CD4-positive, alpha-beta T cell (primary cell): Measurements from ENCODE around the gene HAPLN2. TPM values are rescaled to one million over a fixed set of nuclear protein-coding genes. Genes with fewer than 3 reads are reported as not detected.

ENCODE experiments used
- ATAC-seq: fragments of 200-7000 bp; cut with Tn5 transposase; one replicate; pipeline ENCODE4 v1.10.0; 2022; ENCODE audit warnings: mild to moderate bottlenecking; ENCODE audit not compliant: poor library complexity
- CTCF ChIA-PET: fragments of 350-600 bp; sonication (Branson Sonifier 250); formaldehyde crosslinking; loops from one replicate; lab custom pipeline; 2021; ENCODE audit warnings: antibody characterized with exemption, inconsistent platforms; lab: Charles Lee
- POLR2A ChIA-PET: fragments of 350-600 bp; sonication (Branson Sonifier 250); formaldehyde crosslinking; loops from one replicate; lab custom pipeline; 2021; ENCODE audit warnings: antibody characterized with exemption, inconsistent platforms; lab: Charles Lee
- DNase-seq, 14 experiments: peaks; one replicate each; pipeline ENCODE4 v3.0.0-alpha.2; 2013 to 2020; ENCODE audit warnings: mixed read lengths in 2 of 14
- H3K27ac ChIP-seq, 2 donors: one replicate each; pipeline versions ENCODE4 v1.5.1 to v1.7.0; 2013; ENCODE audit warnings: low read length in 2 of 2, low read depth in 1 of 2, mild to moderate bottlenecking in 1 of 2
- H3K27me3 ChIP-seq, 2 experiments: 1 replicate in 1 of 2; 2 replicates in 1 of 2; pipeline versions ENCODE4 v1.6.1 to v1.7.0; 2013; ENCODE audit warnings: low read length in 2 of 2, control low read depth in 1 of 2, mild to moderate bottlenecking in 1 of 2, moderate library complexity in 1 of 2; ENCODE audit not compliant: insufficient read depth in 2 of 2, control insufficient read depth in 1 of 2
- H3K36me3 ChIP-seq: one replicate; pipeline ENCODE4 v1.6.1; 2013; ENCODE audit warnings: low read length, control low read depth; ENCODE audit not compliant: insufficient read depth
- H3K4me1 ChIP-seq: one replicate; pipeline ENCODE4 v1.6.1; 2013; ENCODE audit warnings: low read length, control low read depth; ENCODE audit not compliant: insufficient read depth
- H3K4me3 ChIP-seq: one replicate; pipeline ENCODE4 v1.5.1; 2013; ENCODE audit warnings: mild to moderate bottlenecking, low read length, moderate library complexity
- H3K9me3 ChIP-seq, 2 experiments: 1 replicate in 1 of 2; 2 replicates in 1 of 2; pipeline versions ENCODE4 v1.6.1 to v1.7.0; 2013; ENCODE audit warnings: low read length in 2 of 2, mild to moderate bottlenecking in 2 of 2, control low read depth in 1 of 2, moderate library complexity in 1 of 2; ENCODE audit not compliant: control insufficient read depth in 1 of 2, insufficient read depth in 1 of 2
- H3K27ac Mint-ChIP-seq: one replicate; pipeline ENCODE4 v1.8.0; 2020; ENCODE audit warnings: mixed read lengths
- H3K27me3 Mint-ChIP-seq: one replicate; pipeline ENCODE4 v1.8.0; 2021; ENCODE audit warnings: mixed read lengths
- H3K36me3 Mint-ChIP-seq: one replicate; pipeline ENCODE4 v1.8.0; 2021; ENCODE audit warnings: low read depth, mixed read lengths
- H3K4me1 Mint-ChIP-seq: one replicate; pipeline ENCODE4 v1.8.0; 2021; ENCODE audit warnings: low read depth, mixed read lengths
- H3K4me3 Mint-ChIP-seq: one replicate; pipeline ENCODE4 v1.8.0; 2020; ENCODE audit warnings: mild to moderate bottlenecking, mixed read lengths
- H3K9me3 Mint-ChIP-seq: one replicate; pipeline ENCODE4 v1.8.0; 2020; ENCODE audit warnings: mixed read lengths
- CTCF ChIP-seq: fragments of 200-600 bp; IDR thresholded peaks from one replicate; pipeline ENCODE4 v1.8.0; 2022; ENCODE audit warnings: antibody characterized with exemption, mild to moderate bottlenecking
- intact Hi-C, 2 experiments: fragments of 100-400 bp; cut with DNase I in 1 of 2; cut with micrococcal nuclease in 1 of 2; formaldehyde crosslinking; loops; one replicate each; pipeline versions ENCODE4 v1.15.1 to v1.9.0; 2023 to 2025; cut with DNase I, micrococcal nuclease
- total RNA-seq, 174 experiments: library from RNA in 2 of 174; stranded (reverse) in 2 of 174; gene quantifications; one replicate each; pipeline ENCODE4 v1.2.3 and lab custom pipeline; 2021 to 2026

Gene HAPLN2
- total RNA-seq, 2 experiments from 2014 or later = 0.44 to 0.56 TPM

DNA sequence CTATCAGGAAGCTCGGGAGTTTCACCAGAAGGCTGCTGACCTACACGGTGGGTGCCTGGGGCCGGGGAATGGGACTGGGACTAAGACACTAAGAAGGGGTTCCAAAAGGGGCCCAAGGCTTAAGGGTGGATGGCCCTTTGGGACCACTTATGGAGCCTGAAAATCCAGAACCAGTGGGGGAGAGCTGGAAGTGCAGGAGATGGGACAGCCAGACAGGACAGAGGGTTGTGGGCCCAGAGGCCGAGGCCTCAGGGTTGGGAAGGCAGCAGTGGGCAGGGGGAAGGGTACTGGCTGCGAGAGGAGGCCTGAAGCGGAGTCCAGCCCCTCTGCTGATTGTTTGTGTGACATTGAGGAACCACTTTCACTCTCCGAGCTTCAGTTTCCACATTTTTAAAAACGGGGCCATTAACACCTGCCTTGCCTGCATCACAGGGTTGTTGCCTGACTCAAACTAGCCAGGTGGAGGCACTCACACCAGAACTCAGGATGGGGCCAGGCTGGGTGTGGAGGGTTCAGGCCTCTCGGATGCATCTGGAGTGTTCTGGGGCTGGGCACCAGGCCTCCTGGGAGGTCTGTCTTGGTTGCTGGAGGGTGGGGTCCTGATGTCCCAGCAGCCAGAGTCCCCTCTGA lies 36.7 kb upstream of the HAPLN2 start:
- ChIA-PET POLR2A (interaction anchor here (1.0 to 3.2 kb wide), 13 partner anchors 9 to 300 kb away, joined by 3 to 49 read pairs (median 5); partner anchors contain the start of genes IQGAP3, ISG20L2, MEF2D and METTL25B), CTCF (interaction anchor here (0.6 to 2.9 kb wide), 5 partner anchors 26 to 202 kb away, joined by 3 to 15 read pairs (median 3); partner anchors contain the start of gene MEF2D)
- Histone ChIP-seq H3K27me3 (no peaks in the 10 kb centered on the region), H3K27ac (peak overlapping the region in 1 of 2 donors; percentile 0), H3K36me3 (no peaks in the 10 kb centered on the region), H3K4me1 (peaks cover 32% of the 10 kb centered on the region), H3K9me3 (no peaks in the 10 kb centered on the region), H3K4me3 (peak overlapping the region; percentile 29)
- Mint-ChIP-seq H3K9me3 (no peaks in the 10 kb centered on the region), H3K27me3 (no peaks in the 10 kb centered on the region), H3K4me1 (peaks cover 33% of the 10 kb centered on the region), H3K27ac (peak overlapping the region; percentile 90), H3K4me3 (peak overlapping the region; percentile 84), H3K36me3 (peaks cover 9% of the 10 kb centered on the region)
- peak; percentile 19 for ATAC-seq
- DNase-seq = peak in 5 of 14 experiments; percentile 5 to 32 (median 18)
- intact Hi-C loops = loop anchor here (5.0 kb wide), 3 partner anchors 75 to 100 kb away; partner anchors contain the start of gene MEF2D (in 1 of the 2)
- TF ChIP-seq CTCF = no peak

DNA sequence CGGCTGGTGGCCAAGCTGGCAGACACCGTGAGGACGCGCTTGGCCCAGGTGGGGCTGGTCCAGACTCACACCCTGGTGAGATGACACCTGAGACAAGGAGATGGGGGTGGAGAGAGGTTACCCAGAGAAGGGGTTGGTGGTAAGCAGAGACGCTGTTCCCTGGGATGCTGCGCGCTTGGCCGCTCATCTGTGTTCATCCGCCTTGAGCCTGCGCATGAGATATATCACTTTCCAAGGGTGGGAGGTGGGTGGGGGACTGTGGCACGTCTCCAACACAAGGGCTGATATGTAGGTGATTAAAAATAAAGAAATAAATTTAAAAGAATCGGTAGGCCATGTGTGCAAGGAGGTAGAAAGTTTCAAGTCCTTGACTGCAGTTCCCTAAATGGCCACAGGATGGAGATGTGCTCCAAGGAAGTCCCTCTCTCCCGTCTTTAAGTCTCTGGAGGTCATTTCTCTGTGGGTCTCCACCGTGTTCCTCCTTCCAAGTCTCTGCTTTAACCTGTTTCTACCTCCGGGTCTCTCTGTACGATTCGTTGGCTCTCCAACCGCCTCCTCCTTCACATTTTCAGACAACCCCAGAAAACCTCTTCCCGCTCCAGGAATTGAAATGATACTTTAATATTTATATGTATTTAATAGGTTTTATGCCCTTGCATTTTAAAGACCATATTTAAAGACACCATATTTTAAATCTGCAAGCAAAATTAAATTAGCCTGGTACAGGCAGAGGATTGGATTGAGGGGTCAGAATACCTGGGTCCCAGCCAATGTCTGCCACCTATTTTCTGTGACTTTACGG lies 35.2 kb upstream of the HAPLN2 start:
- no peaks in the 10 kb centered on the region for H3K9me3 Mint-ChIP-seq
- CTCF ChIA-PET = interaction anchor here (1.0 to 2.9 kb wide), 2 partner anchors 25 to 103 kb away, joined by 3 to 15 read pairs; no protein-coding TSS in a partner anchor

More for the DNA sequence above, 35.2 kb upstream of the HAPLN2 start:
- intact Hi-C loops = loop anchor here (1.0 to 5.0 kb wide), 5 partner anchors 24 to 102 kb away; partner anchors contain the start of gene MEF2D (in 1 of the 2)
- H3K4me3 Mint-ChIP-seq = peak overlapping the region; percentile 63
- no peaks in the 10 kb centered on the region for H3K27me3 Mint-ChIP-seq
- peak; percentile 85 for TF ChIP-seq CTCF
- no peak overlapping the region for H3K4me3 ChIP-seq
- H3K4me1 Mint-ChIP-seq = peaks cover 33% of the 10 kb centered on the region
- no peaks in the 10 kb centered on the region for H3K27me3 ChIP-seq
- peak overlapping the region; percentile 90 for H3K27ac Mint-ChIP-seq
- H3K4me1 ChIP-seq = peaks cover 32% of the 10 kb centered on the region
- no peaks in the 10 kb centered on the region for H3K9me3 ChIP-seq
- H3K27ac ChIP-seq = no peak overlapping the region
- no peaks in the 10 kb centered on the region for H3K36me3 ChIP-seq
- ATAC-seq (peak; percentile 63), DNase-seq (peak; percentile 44 to 90 (median 69))
- H3K36me3 Mint-ChIP-seq = peaks cover 9% of the 10 kb centered on the region
- POLR2A ChIA-PET = interaction anchor here (3.2 kb wide), 1 partner anchor 83 kb away, joined by 49 read pairs; the partner anchor contains the start of gene MEF2D
